Measurements from ENCODE around the gene SHROOM2. TPM values are rescaled to one million over a fixed set of nuclear protein-coding genes. Genes with fewer than 3 reads are reported as not detected.
"Not testable (repeated sequence)": the region's sequence is repeated elsewhere in the genome, so short reads cannot be mapped to it uniquely, and the experiment has no call there.

Gene SHROOM2
- total RNA-seq, 1 experiment from 2014 or later: 1.2 TPM

- ChIA-PET CTCF (no interaction called here), POLR2A (no interaction called here)
- peaks cover 10% of the 10 kb centered on the region for H3K4me1 Mint-ChIP-seq (ENCODE audit: insufficient read depth, unreplicated experiment)
- H3K27me3 Mint-ChIP-seq (ENCODE audit: insufficient read depth, unreplicated experiment): no peaks in the 10 kb centered on the region
- no peak overlapping the region for H3K4me3 Mint-ChIP-seq (ENCODE audit: unreplicated experiment)
- no peaks in the 10 kb centered on the region for H3K36me3 Mint-ChIP-seq (ENCODE audit: insufficient read depth, unreplicated experiment)
- no peak overlapping the region for H3K27ac Mint-ChIP-seq (ENCODE audit: low read depth, unreplicated experiment)
- intact Hi-C loops (cut with micrococcal nuclease): no loop called here
- BruUV-seq (replicated peaks): no TSS peak
- no peaks in the 10 kb centered on the region for H3K9me3 Mint-ChIP-seq (ENCODE audit: unreplicated experiment)
- DNase-seq (ENCODE audit: unreplicated experiment): no peak
- TF ChIP-seq CTCF (IDR thresholded peaks at IDR 0.05; ENCODE audit: unreplicated experiment): no peak
Observed at GRCh38 chrX:9855561-9856283, 69.5 kb downstream of the SHROOM2 start.

- Mint-ChIP-seq H3K27ac (ENCODE audit: low read depth, unreplicated experiment) (no peak overlapping the region), H3K27me3 (ENCODE audit: insufficient read depth, unreplicated experiment) (no peaks in the 10 kb centered on the region), H3K9me3 (ENCODE audit: unreplicated experiment) (no peaks in the 10 kb centered on the region), H3K4me1 (ENCODE audit: insufficient read depth, unreplicated experiment) (peaks cover 12% of the 10 kb centered on the region), H3K4me3 (ENCODE audit: unreplicated experiment) (no peak overlapping the region), H3K36me3 (ENCODE audit: insufficient read depth, unreplicated experiment) (no peaks in the 10 kb centered on the region)
- intact Hi-C loops (cut with micrococcal nuclease): no loop called here
- no peak for DNase-seq (ENCODE audit: unreplicated experiment)
- CTCF ChIA-PET: no interaction called here
- POLR2A ChIA-PET: no interaction called here
- no peak for TF ChIP-seq CTCF (IDR thresholded peaks at IDR 0.05; ENCODE audit: unreplicated experiment)
- no TSS peak for BruUV-seq (replicated peaks)
Observed at GRCh38 chrX:9856588-9856987, 70.4 kb downstream of the SHROOM2 start.

GRCh38 chrX:9857575-9858474 is 71.6 kb downstream of the SHROOM2 start:
- Mint-ChIP-seq H3K4me1 (ENCODE audit: insufficient read depth, unreplicated experiment) (peaks cover 12% of the 10 kb centered on the region), H3K27me3 (ENCODE audit: insufficient read depth, unreplicated experiment) (no peaks in the 10 kb centered on the region), H3K27ac (ENCODE audit: low read depth, unreplicated experiment) (no peak overlapping the region), H3K9me3 (ENCODE audit: unreplicated experiment) (no peaks in the 10 kb centered on the region), H3K4me3 (ENCODE audit: unreplicated experiment) (no peak overlapping the region), H3K36me3 (ENCODE audit: insufficient read depth, unreplicated experiment) (no peaks in the 10 kb centered on the region)
- BruUV-seq (replicated peaks): no TSS peak
- intact Hi-C loops (cut with micrococcal nuclease): no loop called here
- no peak for DNase-seq (ENCODE audit: unreplicated experiment)
- POLR2A ChIA-PET: no interaction called here
- CTCF ChIA-PET: no interaction called here
- no peak for TF ChIP-seq CTCF (IDR thresholded peaks at IDR 0.05; ENCODE audit: unreplicated experiment)

DNA sequence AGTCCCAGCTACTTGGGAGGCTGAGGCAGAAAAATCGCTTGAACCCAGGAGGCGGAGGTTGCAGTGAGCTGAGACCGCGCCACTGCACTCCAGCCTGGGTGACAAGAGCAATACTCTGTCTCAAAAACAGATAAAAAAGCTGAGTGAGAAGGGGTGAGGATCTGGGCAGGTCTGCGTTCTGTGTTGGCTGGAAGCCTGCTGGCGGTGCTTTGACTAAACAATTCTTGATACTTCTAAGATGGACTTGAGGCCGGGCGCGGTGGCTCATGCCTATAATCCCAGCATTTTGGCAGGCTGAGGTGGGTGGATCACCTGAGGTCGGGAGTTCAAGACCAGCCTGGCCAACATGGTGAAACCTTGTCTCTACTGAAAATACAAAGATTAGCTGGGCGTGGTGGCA is 72.5 kb downstream of the SHROOM2 start:
- CTCF ChIA-PET: interaction anchor here (0.6 to 0.7 kb wide), 2 partner anchors 40 to 72 kb away, joined by 3 to 4 read pairs; partner anchors contain the start of gene SHROOM2
- intact Hi-C loops (cut with micrococcal nuclease); H3K36me3 Mint-ChIP-seq (ENCODE audit: insufficient read depth, unreplicated experiment); BruUV-seq (replicated peaks); H3K4me1 Mint-ChIP-seq (ENCODE audit: insufficient read depth, unreplicated experiment); H3K27ac Mint-ChIP-seq (ENCODE audit: low read depth, unreplicated experiment); H3K4me3 Mint-ChIP-seq (ENCODE audit: unreplicated experiment); H3K27me3 Mint-ChIP-seq (ENCODE audit: insufficient read depth, unreplicated experiment); DNase-seq (ENCODE audit: unreplicated experiment); H3K9me3 Mint-ChIP-seq (ENCODE audit: unreplicated experiment); POLR2A ChIA-PET: not testable (repeated sequence)

All from MCF 10A (cell line).